ENCODE measurements around the gene MRI1.

MRI1 gene

DNA sequence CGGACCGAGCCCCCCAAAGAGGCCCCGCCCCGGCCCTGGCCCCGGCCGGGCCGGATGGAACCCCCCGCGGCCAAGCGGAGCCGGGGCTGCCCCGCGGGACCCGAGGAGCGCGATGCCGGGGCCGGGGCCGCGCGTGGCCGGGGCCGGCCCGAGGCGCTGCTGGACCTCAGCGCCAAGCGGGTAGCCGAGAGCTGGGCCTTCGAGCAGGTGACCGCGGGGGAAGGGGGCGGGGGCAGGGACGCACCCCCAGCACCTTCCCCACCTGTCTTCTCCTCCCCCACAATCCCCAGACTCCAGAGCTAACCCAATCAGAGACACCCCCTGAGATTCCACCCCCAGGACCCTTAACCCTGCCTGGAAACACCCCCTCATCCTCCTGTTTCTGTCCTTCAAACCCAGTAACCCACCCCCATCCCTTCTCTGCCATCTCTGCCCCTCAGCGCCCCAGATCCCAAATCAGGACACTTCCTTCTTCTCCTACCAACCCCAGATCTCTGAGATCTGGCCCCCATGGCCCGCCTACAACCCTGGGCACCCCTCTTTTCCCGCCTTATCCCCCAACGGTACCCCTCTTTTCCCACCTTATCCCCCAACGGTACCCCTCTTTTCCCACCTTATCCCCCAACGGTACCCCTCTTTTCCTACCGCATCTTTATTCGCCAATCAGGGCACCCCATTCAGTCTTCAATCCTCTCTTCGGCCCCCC is 31.4 kb downstream of the MRI1 start:
- DNase-seq, result no peak

DNA sequence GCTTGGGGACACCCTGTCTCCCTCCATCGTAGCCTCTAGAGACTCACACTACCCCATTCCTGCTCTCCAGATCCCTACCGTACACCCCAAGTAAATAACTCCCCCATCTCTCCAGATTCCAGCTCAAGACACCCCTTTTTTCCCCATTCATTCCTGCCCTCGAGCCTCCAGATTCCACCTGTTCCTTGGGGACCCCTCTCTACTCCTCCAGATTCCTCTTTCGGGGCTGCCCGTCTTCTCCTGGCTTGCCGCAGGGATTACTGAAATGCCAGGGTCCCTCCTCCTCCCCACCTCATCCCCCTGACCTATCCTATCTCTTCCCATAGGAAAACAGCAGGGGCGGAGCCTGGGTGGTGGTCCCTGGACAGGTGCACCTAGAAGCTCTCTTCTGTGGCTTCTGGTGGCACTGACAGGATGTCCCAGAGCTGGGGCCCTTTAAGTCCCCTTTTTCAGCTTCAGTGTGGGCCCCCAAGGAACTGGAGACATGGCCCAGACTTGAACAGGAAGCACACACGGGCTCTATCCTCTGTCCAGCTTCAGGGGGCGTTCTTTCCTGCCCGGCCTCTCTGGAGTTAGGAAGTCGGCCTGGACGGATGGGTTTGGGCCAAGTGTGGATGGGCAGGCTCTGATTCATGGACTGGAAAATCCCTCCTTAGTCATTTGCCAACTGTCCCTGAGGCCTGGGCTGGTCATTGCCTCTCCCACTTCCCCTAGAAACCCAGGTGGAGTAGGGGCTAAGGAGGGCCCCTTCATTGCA is 32.2 kb downstream of the MRI1 start:
- DNase-seq, result no peak

DNA sequence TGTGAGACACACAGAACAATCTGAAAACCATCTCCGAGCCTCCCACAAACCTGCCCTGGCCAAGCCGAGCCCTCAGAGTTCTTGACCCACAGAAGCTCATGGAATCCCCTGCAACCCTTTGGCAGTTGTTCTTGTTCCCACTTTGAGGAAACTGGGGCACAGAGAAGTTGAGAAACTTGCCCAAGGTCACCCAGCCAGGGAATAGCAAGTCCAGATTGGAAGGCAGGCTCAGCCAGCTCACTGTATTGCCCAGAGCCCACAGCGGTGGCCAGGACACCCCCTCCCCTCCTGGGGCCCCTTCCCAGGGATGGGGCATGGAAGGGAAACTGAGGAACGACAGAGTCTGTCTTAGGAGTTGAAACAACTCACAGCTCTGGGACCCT is 32.7 kb downstream of the MRI1 start:
- DNase-seq, result no peak

DNA sequence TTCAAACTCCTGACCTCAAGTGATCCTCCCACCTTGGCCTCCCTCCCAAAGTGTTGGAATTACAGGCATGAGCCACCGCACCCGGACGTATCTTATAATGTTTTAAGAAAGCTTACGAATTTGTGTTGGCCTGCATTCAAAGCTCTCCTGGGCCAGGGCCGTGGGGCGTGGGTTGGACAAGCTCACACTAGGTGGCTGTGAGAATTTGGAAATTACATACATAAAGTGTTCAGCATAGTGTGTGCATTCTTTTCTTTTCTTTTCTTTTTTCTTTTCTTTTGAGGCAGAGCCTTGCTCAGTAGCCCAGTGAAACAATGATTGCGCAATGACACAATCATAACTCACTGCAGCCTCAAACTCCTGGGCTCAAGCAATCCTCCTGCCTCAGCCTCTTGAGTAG is 33.5 kb downstream of the MRI1 start:
- DNase-seq, result no peak

DNA sequence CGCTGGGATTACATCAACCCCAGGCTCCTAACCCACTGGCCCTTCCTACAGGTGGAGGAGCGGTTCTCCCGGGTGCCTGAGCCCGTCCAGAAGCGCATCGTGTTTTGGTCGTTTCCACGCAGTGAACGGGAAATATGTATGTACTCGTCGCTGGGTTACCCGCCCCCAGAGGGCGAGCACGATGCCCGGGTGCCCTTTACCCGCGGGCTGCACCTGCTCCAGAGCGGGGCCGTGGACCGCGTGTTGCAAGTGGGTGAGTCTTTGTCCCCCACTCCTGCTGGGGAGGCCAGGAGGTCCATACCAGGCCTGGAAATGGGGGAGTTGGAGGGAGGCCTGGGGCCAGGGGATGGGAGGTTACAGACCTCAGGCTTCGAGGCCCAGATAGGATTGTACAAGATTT is 35.3 kb downstream of the MRI1 start:
- DNase-seq, result no peak

DNA sequence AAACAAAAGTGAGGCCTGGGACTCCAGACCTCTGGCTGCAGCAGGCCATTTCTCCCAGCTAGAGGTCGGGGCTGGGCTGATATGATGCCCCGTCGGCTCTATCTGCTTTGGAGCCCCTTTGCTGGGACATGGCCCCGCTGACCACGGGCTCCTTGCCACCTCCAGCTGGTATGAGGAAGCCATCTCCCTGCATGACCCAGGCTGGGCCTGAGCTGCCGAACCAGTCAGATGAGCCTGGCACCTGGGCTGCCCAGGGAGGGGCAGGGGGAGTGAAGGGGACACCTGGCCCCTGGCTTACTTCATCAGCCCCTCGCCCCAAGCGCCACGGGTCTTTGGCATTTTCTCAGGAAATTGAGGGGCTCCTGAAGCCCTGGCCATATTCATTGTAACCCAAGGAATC is 38.7 kb downstream of the MRI1 start:
- DNase-seq, result no peak

DNA sequence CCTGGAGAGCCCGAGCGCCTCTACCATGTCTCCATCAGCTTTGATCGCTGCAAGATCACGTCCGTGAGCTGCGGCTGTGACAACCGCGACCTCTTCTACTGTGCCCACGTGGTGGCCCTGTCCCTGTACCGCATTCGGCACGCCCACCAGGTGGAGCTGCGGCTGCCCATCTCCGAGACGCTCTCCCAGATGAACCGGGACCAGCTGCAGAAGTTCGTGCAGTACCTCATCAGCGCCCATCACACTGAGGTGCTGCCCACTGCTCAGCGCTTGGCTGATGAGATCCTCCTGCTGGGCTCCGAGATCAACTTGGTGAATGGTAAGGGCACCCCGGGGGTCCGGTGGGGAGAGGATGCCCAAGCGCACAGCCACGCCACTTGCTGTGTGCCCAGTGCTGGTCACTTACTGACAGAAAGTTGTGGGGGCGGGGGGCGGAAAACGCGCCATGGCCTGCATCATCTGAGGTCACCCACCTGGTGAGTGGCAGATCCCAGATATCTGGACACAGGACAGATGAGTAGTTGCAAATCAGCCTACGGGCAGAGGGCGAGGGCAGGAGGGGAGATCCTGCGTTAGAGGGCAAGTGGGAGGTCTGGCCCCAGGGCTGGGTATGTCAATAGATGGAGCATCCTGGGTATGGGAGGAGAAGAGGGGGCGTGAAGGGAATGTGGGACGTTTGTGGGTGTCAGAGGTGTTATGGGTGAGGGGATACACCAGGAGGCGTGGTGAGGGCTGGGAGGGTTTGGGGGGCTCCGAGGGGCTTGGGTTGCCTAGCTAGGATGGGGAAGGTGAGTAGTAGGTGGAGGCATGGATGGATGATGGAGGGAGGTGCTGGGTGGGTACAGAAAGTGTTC is 40.7 kb downstream of the MRI1 start:
- no peak for DNase-seq

DNA sequence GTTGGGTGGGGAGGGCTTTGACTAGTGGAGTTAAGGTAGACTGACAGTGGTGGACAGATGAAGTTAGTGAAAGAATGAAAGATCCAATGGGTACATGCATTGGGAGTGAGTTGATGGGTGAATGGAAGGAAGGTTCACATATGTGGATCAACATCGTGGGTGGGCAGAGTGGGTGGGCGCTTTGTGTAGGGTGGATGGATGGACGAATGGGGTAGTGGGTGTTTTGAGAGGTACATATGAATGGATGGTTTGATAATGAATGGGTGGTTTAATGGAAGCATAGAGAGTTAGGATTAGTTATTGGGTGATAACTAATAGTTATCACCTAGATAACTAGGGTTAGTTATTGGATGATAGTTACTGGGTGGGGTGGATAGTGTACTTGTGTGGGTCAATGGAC is 42.4 kb downstream of the MRI1 start:
- no peak for DNase-seq

DNA sequence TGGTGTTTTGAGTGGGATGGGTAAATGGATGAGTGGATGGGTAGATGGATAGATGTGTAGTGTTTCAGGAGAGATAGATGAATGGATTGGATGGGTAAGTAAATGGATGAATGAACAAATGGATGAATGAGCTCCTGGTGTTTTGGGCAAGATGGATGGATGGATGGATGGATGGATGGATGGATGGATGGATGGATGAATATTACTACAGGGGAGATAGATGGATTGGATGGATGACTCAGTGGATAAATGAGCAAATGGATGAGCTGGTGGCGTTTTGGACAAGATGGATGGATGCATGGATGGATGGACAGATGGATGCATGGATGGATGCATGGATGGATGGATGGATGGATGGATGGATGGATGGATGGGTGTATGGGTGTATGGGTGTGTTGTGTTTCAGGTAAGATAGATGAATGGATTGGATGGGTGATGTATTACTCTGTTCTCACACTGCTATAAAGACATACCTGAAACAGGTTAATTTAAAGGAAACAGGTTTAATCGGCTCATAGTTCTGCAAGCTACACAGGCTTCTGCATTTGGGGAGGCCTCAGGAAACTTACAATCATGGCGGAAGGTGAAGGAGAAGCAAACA is 43.2 kb downstream of the MRI1 start:
- no peak for DNase-seq

DNA sequence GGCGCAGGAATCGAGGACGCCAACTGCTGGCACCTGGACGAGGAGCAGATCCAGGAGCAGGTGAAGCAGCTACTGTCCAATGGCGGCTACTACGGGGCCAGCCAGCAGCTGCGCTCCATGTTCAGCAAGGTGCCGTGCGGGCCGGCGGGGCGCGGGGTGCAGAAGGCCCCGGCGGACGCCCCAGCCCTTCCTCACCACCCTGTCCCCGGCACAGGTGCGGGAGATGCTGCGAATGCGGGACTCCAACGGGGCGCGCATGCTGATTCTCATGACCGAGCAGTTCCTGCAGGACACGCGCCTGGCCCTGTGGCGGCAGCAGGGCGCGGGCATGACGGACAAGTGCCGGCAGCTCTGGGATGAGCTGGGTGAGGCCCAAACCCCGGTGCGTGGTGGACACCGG is 44.5 kb downstream of the MRI1 start:
- no peak for DNase-seq

DNA sequence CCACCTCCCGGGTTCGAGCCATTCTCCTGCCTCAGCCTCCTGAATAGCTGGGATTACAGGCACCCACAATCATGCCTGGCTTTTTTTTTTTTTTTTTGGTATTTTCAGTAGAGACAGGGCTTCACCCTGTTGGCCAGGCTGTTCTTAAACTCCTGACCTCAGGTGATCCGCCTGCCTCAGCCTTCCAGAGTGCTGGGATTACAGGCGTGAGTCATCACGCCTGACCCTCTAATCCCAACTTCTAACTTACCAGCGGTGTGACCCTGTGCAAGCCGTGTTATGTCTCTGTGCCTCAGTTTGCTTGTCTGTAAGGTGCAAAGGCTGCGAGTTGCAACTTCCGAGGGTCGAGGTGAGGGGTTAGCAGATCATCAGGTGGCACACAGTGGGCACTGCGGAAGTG is 48.2 kb downstream of the MRI1 start:
- no peak for DNase-seq

DNA sequence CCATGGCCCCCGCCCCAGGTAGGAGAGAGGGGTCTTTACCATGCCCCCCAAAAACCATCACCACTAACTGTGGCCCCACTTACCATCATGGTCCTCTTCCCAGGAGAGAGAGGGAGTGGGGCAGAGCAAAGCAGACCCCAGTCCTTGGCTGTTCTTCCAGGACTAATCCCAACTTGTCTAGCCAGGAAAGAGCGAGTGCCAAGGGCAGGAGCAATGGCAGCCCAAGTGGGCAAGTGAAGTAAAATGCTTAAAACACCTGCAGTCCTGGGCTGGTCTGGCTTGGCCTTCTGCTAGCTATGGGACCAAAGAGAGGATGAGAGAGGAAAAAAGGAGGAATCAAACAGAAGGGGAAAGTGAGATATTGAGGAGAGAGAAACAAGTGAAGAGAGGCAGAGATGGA is 48.8 kb downstream of the MRI1 start:
- no peak for DNase-seq

DNA sequence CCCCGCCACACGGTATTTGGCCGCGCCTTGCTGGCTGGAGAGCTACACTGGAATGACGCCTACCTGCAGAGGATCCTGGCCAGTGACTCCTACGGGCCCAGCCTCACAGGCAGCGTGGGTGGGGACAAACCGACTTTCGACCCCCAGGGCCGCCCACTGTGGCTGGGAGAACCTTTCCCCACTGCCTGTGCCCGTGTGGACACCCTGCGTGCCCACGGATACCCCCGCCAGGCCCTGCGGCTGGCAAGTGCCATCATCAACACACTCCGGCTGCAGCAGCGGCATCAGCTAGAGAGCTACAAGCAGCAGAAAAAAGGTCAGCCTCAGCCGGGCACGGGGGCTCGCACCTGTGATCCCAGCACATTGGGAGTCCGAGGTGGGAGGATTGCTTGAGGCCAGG is 50.2 kb downstream of the MRI1 start:
- no peak for DNase-seq

DNA sequence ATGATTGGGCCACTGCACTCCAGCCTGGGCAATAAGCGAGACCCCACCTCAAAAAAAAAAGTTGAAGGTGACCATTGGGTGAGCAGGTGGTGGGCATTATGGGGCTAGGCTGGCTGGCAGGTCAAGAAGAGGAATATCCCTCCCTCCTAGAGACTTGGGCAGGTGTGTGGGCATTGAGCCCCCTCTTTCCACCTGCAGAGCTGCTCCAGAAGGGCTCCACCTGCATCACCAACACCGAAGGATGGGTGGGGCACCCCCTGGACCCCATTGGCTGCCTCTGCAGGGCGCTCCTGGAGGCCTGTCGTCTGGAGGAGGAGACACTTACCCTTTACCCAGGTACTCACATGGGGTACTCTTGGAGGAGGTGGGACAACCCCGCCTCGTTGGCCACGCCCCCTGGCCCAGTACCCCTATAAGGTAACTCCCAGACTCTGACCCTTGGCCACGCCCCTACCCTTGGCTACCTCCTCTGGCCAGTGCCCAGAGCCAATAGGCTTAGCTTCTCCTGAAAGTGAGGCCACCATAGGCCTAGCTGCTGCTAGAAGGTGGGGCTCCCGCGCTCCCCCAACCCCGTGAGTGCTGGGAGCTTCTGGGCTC is 52.8 kb downstream of the MRI1 start:
- peak; percentile 51 for DNase-seq

DNA sequence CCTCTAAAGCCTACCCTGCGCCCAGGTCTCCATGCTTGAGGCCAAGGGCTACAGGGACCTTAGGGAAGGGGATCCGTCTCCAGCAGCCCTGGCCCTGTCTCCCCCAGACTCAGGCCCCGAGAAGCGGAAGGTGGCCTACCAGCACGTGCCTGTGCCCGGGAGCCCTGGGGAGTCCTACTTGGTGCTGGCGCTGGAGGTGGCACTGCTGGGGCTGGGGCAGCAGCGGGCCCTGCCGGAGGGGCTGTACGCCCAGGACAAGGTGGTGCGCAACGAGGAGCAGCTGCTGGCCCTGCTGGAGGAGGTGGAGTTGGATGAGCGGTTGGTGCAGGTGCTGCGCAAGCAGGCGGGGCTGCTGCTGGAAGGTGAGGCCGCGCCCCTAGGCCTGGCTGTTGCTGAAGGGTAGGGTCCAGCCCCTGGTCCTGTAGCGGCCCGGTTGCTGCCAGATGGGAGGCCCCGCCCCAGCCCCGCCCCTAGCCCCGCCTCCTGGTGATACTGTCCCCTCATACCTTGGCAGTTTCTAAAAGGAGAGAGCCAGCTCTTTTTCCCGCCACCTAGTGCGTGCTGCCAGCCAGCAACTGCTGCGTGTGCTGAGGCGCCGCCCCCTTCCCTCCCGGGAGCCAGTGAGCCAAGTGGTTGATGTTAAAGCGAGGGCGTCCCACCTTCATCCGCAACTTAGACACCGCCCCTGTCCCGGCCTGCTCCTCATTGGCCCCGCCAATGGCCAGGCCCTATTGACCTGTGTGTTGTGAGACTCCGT is 53.5 kb downstream of the MRI1 start:
- peak; percentile 44 for DNase-seq

DNA sequence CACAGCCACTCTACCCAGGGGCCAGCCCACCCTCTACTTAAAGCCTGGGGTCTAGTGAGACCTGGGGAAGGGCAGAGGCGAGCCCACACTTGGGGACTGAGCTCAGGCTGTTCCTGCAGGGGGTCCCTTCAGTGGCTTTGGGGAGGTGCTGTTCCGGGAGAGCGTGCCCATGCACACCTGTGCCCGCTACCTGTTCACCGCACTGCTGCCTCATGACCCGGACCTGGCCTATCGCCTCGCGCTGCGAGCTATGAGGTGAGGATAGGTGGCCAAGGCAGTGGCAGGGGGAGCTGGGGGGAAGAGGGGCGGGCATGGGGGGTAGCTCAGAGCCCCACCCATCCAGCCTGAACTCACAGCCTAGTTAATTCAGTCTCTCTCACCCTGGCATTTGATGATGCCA is 54.9 kb downstream of the MRI1 start:
- DNase-seq, result no peak

DNA sequence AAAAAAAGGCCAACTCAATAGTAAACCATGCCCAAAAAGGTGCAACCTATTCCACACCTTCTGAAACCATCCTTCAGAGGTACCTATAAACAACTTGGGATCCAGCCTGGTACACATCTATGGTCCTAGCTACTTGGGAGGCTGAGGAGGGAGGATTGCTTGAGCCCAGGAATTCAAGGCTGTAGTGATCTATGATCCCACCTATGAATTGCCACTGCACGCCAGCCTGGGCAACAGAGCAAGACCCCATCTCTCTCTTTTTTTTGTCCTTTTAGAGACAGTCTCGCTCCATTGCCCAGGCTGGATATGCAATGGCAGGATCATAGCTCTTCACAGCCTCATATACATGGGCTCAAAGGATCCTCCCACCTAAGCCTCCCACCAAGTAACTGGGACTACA is 57.0 kb downstream of the MRI1 start:
- no peak for DNase-seq

DNA sequence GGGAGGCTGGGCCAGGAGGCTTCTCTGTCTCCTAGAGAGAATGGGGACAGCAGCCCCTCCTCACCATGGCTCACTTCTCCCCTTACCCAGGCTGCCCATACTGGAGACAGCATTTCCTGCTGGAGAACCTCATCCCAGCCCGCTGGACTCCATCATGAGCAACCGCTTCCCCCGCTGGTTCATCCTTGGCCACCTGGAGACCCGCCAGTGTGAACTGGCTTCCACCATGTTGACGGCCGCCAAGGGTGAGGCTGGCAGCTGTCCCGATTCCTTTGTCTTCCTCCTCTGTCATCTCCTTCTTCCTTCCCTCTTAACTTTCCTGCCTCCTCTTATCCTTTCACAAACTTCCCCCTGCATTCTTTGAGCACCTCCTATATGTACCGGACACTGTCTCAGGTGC is 58.9 kb downstream of the MRI1 start:
- DNase-seq, result no peak

All from stimulated activated CD8-positive, alpha-beta memory T cell treated with anti-CD3 and anti-CD28 coated beads, Interleukin-4, amount 100 ng/mL, for 48 hours (primary cell).